GM23338 (cell line): ENCODE data around the gene MYO1E.

Source experiments
- CREB1 ChIP-seq: fragments of 250-450 bp; sonication (Bioruptor Pico); IDR thresholded peaks from 2 replicates; pipeline ENCODE4 v1.5.0; 2020; ENCODE audit warnings: low read depth, mild to moderate bottlenecking, moderate library complexity
- CTCF ChIP-seq, 2 experiments: fragments of 200-600 bp in 1 of 2; sonication (generic) in 1 of 2; conservative IDR thresholded peaks; 2 replicates each; pipeline versions ENCODE4 v1.5.1 to v1.6.1; 2016 to 2017; ENCODE audit warnings: antibody characterized with exemption in 2 of 2, low read depth in 2 of 2, mild to moderate bottlenecking in 2 of 2, moderate library complexity in 1 of 2
- ETS1 ChIP-seq: IDR thresholded peaks from 2 replicates; pipeline ENCODE4 v1.6.1; 2016; ENCODE audit warnings: antibody characterized with exemption
- EZH2 ChIP-seq: fragments of 200-600 bp; sonication (generic); IDR thresholded peaks from one replicate; pipeline ENCODE4 v1.8.0; 2017; ENCODE audit warnings: antibody characterized with exemption, mild to moderate bottlenecking, low read depth; ENCODE audit not compliant: unreplicated experiment
- EZH2phosphoT487 ChIP-seq: fragments of 200-600 bp; sonication (generic); IDR thresholded peaks from one replicate; pipeline ENCODE4 v1.8.1; 2018; ENCODE audit warnings: antibody characterized with exemption; ENCODE audit not compliant: unreplicated experiment
- POLR2AphosphoS5 ChIP-seq: IDR thresholded peaks from 2 replicates; pipeline ENCODE4 v1.6.1; 2016; ENCODE audit warnings: antibody characterized with exemption, low read depth
- REST ChIP-seq: IDR thresholded peaks from one replicate; pipeline ENCODE4 v1.6.1; 2018; ENCODE audit warnings: antibody characterized with exemption; ENCODE audit not compliant: unreplicated experiment
- ZNF114 ChIP-seq: fragments of 250-450 bp; sonication (Bioruptor Pico); IDR thresholded peaks from 2 replicates; pipeline ENCODE4 v1.5.0; 2020; ENCODE audit warnings: mild to moderate bottlenecking, moderate library complexity
- ZNF331 ChIP-seq: fragments of 250-450 bp; sonication (Bioruptor Pico); IDR thresholded peaks from 2 replicates; pipeline ENCODE4 v1.5.0; 2020; ENCODE audit warnings: low read depth, mild to moderate bottlenecking, moderate library complexity
- ZNF462 ChIP-seq: fragments of 250-450 bp; sonication (Bioruptor Pico); IDR thresholded peaks from 2 replicates; pipeline ENCODE4 v1.5.0; 2020; ENCODE audit warnings: mild to moderate bottlenecking, moderate library complexity

GRCh38 chr15:59329091-59329490 lies 43.6 kb downstream of the MYO1E start:
- TF ChIP-seq CTCF (conservative IDR thresholded peaks at IDR 0.05; ENCODE audit: low read depth in 2 of 2) (no peak), ETS1 (no peak), EZH2phosphoT487 (no peak), POLR2AphosphoS5 (no peak), ZNF462 (no peak), REST (no peak), ZNF114 (CRISPR knock-in tag) (no peak), EZH2 (no peak), CREB1 (CRISPR knock-in tag) (no peak), ZNF331 (no peak)
